ENCODE results near the gene NUTM1.

DNA sequence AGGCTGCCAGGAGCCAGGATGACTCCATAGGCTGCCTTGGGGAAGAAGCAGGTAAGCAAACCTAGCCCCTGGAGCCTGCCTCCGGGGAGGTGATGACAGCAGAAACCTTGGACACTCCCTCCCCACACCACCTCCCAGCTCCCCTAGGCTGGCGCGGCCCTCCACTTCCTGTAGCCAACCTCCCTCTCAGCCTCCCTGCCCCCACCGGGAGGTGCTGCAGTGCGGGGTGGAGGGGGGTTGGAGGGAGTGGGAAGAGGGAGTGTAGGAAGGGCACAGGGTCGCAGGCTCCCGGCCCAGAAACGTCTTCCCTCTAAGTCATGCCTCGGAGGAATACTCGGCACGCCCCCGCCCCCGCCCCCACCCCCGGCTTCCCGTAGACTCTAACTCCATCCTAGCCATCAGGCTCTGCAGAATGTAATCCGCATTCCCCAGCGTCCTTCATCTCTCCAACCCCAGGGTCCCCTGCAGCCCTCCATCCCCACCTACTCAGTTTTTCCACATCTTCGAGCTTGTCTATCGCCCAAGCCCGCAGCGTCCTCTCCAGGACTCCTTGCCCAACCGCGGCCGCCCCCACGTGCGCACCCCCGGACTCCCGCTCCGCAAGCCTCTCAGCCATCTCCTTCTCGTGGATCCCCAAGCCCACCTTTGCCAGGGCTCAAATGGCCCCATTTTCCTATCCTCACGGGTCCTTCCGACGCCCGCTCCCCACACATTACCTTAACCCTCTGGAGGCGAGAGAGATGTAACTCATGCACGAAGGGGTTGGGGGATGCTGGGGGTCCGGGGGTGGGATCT lies 23.4 kb downstream of the NUTM1 start:
- TF ChIP-seq POLR2A (IDR thresholded peaks at IDR 0.05; ENCODE audit: low read length) (no peak), GATA1 (IDR thresholded peaks at IDR 0.05; ENCODE audit: low read depth, low read length) (no peak)
